NT2/D1 (cell line): ENCODE measurements around the gene HORMAD2.

ENCODE experiments used
- SUZ12 ChIP-seq: IDR thresholded peaks from 2 replicates; pipeline ENCODE4 v1.6.1; 2011; ENCODE audit not compliant: insufficient read length, insufficient read depth; ENCODE audit errors: extremely low read depth
- YY1 ChIP-seq: IDR thresholded peaks from 2 replicates; pipeline ENCODE4 v1.6.1; 2011; ENCODE audit not compliant: insufficient read length, insufficient read depth
- ZNF274 ChIP-seq: IDR thresholded peaks from 2 replicates; pipeline ENCODE4 v1.6.1; 2011; ENCODE audit warnings: mild to moderate bottlenecking, low read depth, low read length

- TF ChIP-seq SUZ12 (no peak), ZNF274 (no peak), YY1 (no peak)
Measured at GRCh38 chr22:30087611-30088010, 7.3 kb downstream of the HORMAD2 start.
